Measurements from ENCODE around the gene PRKG2.

Gene PRKG2

DNA sequence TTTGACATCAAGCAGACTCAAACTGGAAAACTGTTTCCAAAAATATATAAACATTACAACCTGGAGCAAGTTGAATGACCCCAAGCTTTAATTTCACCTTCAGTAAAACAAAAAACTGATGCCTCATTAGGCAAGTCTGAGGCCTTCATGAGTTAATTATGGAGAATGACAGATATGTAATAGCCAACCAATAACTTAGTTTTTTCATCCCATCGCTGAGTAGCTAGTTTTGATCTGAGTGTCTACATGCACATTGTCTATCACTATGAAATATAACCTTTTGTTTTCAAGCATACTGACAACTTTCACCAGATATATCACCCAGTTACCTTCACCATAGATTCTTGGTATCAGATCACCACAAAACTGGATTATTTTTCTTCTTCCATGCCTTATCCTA, 16.4 kb downstream of the PRKG2 start:
- Histone ChIP-seq H3K4me1 (ENCODE audit: control insufficient read depth in 5 of 5, insufficient read depth in 5 of 5, low read length in 5 of 5) (no peaks in the 10 kb centered on the region), H3K27me3 (ENCODE audit: control insufficient read depth in 5 of 5, insufficient read depth in 4 of 5, low read length in 5 of 5) (no peaks in the 10 kb centered on the region), H3K4me3 (ENCODE audit: low read depth in 1 of 5, low read length in 5 of 5) (no peak overlapping the region), H3K36me3 (ENCODE audit: control insufficient read depth in 5 of 5, insufficient read depth in 5 of 5, low read length in 5 of 5) (no peaks in the 10 kb centered on the region), H3K9ac (ENCODE audit: low read length in 5 of 5) (no peak overlapping the region), H3K27ac (ENCODE audit: low read depth, low read length) (no peak overlapping the region), H3K9me3 (ENCODE audit: control insufficient read depth in 5 of 5, low read length in 5 of 5) (no peaks in the 10 kb centered on the region)

DNA sequence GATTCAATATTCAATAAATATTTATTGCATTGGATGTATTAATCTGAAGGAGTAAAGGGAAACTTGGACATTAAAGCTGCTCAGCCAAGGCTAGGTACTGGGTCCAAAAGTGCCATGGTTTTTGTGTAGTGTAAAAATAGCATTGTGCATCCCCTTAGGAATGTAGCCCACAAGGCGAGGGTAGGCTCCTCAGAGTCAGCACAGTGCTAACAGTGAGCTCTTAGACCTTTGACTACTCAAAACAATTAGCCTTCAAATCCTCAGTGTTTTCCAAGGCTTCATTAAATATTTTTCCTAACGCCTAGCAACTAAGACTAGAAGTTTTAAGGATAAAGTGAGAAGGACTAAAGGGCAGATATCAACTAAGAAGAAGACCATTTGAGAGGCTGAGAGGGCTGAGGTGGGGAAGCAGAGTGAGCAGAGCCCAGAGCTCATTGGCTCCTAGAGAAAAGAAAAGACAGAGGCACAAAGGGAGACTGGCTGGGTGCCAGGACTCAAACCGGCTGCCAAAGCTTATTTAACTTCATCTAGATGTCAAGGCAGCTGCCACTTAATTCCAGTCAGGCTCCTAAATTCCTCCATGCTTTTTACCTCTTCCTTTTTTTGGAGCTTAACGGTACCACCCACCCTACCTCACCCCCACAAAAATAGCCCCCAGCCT, 17.0 kb downstream of the PRKG2 start:
- Histone ChIP-seq H3K27ac (ENCODE audit: low read depth, low read length) (no peak overlapping the region), H3K36me3 (ENCODE audit: control insufficient read depth in 5 of 5, insufficient read depth in 5 of 5, low read length in 5 of 5) (no peaks in the 10 kb centered on the region), H3K27me3 (ENCODE audit: control insufficient read depth in 5 of 5, insufficient read depth in 4 of 5, low read length in 5 of 5) (no peaks in the 10 kb centered on the region), H3K4me1 (ENCODE audit: control insufficient read depth in 5 of 5, insufficient read depth in 5 of 5, low read length in 5 of 5) (no peaks in the 10 kb centered on the region), H3K9me3 (ENCODE audit: control insufficient read depth in 5 of 5, low read length in 5 of 5) (no peaks in the 10 kb centered on the region), H3K9ac (ENCODE audit: low read length in 5 of 5) (no peak overlapping the region), H3K4me3 (ENCODE audit: low read depth in 1 of 5, low read length in 5 of 5) (no peak overlapping the region)

DNA sequence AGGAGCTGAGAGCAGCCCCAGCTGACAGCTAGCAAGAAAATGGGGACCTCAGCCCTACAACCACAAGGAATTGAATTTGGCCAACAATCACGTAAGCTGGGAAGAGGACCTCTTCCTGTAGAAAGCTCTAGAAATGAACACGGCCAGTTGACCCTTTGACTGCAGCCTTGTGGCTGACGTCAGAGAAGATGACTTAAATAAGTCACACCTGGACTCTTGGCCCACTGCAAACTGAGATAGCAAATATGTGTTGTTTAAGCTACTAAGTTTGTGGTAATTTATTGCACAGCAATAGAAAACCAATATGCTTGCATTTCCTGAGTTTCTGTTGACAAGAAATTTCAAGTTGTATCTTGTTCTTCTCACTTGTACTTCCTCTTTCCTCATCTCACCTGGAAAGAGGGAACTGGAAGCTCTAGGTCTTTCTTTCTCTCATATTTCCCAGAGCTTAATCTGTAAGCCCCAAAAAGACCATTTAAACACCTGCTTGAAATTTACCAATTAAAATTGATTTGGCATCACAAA, 18.8 kb downstream of the PRKG2 start:
- Histone ChIP-seq H3K4me3 (ENCODE audit: low read depth in 1 of 5, low read length in 5 of 5) (no peak overlapping the region), H3K27me3 (ENCODE audit: control insufficient read depth in 5 of 5, insufficient read depth in 4 of 5, low read length in 5 of 5) (no peaks in the 10 kb centered on the region), H3K9ac (ENCODE audit: low read length in 5 of 5) (no peak overlapping the region), H3K27ac (ENCODE audit: low read depth, low read length) (no peak overlapping the region), H3K4me1 (ENCODE audit: control insufficient read depth in 5 of 5, insufficient read depth in 5 of 5, low read length in 5 of 5) (no peaks in the 10 kb centered on the region), H3K9me3 (ENCODE audit: control insufficient read depth in 5 of 5, low read length in 5 of 5) (no peaks in the 10 kb centered on the region), H3K36me3 (ENCODE audit: control insufficient read depth in 5 of 5, insufficient read depth in 5 of 5, low read length in 5 of 5) (no peaks in the 10 kb centered on the region)

DNA sequence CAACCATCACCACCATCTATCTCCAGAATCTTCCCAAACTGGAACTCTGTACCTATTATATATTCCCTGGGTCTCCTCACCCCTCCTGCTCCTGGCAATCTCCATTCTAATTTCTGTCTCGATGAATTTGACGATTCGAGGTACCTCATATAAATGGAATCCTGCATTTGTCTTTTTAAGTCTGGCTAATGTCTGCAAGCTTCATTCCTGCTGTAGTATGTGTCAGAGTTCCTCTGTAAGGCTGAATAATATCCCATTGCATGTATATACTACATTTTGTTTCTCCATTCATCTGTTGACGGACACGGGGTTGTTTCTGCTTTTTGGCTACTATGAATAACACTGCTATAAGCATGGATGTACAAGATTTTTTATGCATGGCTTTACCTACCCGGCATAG, 19.5 kb downstream of the PRKG2 start:
- Histone ChIP-seq H3K27ac (ENCODE audit: low read depth, low read length) (no peak overlapping the region), H3K27me3 (ENCODE audit: control insufficient read depth in 5 of 5, insufficient read depth in 4 of 5, low read length in 5 of 5) (no peaks in the 10 kb centered on the region), H3K36me3 (ENCODE audit: control insufficient read depth in 5 of 5, insufficient read depth in 5 of 5, low read length in 5 of 5) (no peaks in the 10 kb centered on the region), H3K4me3 (ENCODE audit: low read depth in 1 of 5, low read length in 5 of 5) (no peak overlapping the region), H3K9me3 (ENCODE audit: control insufficient read depth in 5 of 5, low read length in 5 of 5) (no peaks in the 10 kb centered on the region), H3K4me1 (ENCODE audit: control insufficient read depth in 5 of 5, insufficient read depth in 5 of 5, low read length in 5 of 5) (no peaks in the 10 kb centered on the region), H3K9ac (ENCODE audit: low read length in 5 of 5) (no peak overlapping the region)

DNA sequence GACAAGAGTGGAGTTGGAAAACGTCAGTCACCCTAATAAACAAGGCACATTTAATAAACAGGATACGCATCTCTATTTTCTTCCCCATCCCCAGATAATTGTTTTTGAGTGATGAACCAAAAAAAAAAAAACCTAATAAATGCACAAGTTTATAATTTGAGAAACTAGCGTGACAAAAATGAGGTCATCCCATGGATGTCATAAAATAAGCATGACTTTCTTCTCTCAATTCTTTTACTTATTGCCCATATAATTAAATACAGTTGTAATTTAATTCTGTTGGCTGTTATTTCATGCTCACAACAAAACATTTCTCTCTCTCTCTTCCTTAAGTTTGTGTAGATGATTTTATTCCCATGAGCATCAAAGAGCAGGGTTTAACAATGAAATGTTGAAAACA, 20.7 kb downstream of the PRKG2 start:
- H3K4me1 ChIP-seq (ENCODE audit: control insufficient read depth in 5 of 5, insufficient read depth in 5 of 5, low read length in 5 of 5): no peaks in the 10 kb centered on the region
- H3K9me3 ChIP-seq (ENCODE audit: control insufficient read depth in 5 of 5, low read length in 5 of 5): no peaks in the 10 kb centered on the region
- H3K27me3 ChIP-seq (ENCODE audit: control insufficient read depth in 5 of 5, insufficient read depth in 4 of 5, low read length in 5 of 5): no peaks in the 10 kb centered on the region
- no peaks in the 10 kb centered on the region for H3K36me3 ChIP-seq (ENCODE audit: control insufficient read depth in 5 of 5, insufficient read depth in 5 of 5, low read length in 5 of 5)
- H3K4me3 ChIP-seq (ENCODE audit: low read depth in 1 of 5, low read length in 5 of 5): no peak overlapping the region
- no peak overlapping the region for H3K9ac ChIP-seq (ENCODE audit: low read length in 5 of 5)
- no peak overlapping the region for H3K27ac ChIP-seq (ENCODE audit: low read depth, low read length)

- no peak overlapping the region for H3K4me3 ChIP-seq (ENCODE audit: low read depth in 1 of 5, low read length in 5 of 5)
- H3K27me3 ChIP-seq (ENCODE audit: control insufficient read depth in 5 of 5, insufficient read depth in 4 of 5, low read length in 5 of 5): no peaks in the 10 kb centered on the region
- H3K36me3 ChIP-seq (ENCODE audit: control insufficient read depth in 5 of 5, insufficient read depth in 5 of 5, low read length in 5 of 5): no peaks in the 10 kb centered on the region
- H3K4me1 ChIP-seq (ENCODE audit: control insufficient read depth in 5 of 5, insufficient read depth in 5 of 5, low read length in 5 of 5): no peaks in the 10 kb centered on the region
- peaks cover 0 to 2% (median 0%) of the 10 kb centered on the region in 5 donors for H3K9me3 ChIP-seq (ENCODE audit: control insufficient read depth in 5 of 5, low read length in 5 of 5)
- H3K9ac ChIP-seq (ENCODE audit: low read length in 5 of 5): no peak overlapping the region
- H3K27ac ChIP-seq (ENCODE audit: low read depth, low read length): no peak overlapping the region
Measured at GRCh38 chr4:81180916-81181315, 34.1 kb downstream of the PRKG2 start.

- H3K9ac ChIP-seq (ENCODE audit: low read length in 5 of 5): no peak overlapping the region
- H3K36me3 ChIP-seq (ENCODE audit: control insufficient read depth in 5 of 5, insufficient read depth in 5 of 5, low read length in 5 of 5): no peaks in the 10 kb centered on the region
- peaks cover 0 to 2% (median 0%) of the 10 kb centered on the region in 5 donors for H3K9me3 ChIP-seq (ENCODE audit: control insufficient read depth in 5 of 5, low read length in 5 of 5)
- H3K4me1 ChIP-seq (ENCODE audit: control insufficient read depth in 5 of 5, insufficient read depth in 5 of 5, low read length in 5 of 5): no peaks in the 10 kb centered on the region
- no peaks in the 10 kb centered on the region for H3K27me3 ChIP-seq (ENCODE audit: control insufficient read depth in 5 of 5, insufficient read depth in 4 of 5, low read length in 5 of 5)
- no peak overlapping the region for H3K4me3 ChIP-seq (ENCODE audit: low read depth in 1 of 5, low read length in 5 of 5)
- no peak overlapping the region for H3K27ac ChIP-seq (ENCODE audit: low read depth, low read length)
Measured at GRCh38 chr4:81179326-81179725, 35.7 kb downstream of the PRKG2 start.

DNA sequence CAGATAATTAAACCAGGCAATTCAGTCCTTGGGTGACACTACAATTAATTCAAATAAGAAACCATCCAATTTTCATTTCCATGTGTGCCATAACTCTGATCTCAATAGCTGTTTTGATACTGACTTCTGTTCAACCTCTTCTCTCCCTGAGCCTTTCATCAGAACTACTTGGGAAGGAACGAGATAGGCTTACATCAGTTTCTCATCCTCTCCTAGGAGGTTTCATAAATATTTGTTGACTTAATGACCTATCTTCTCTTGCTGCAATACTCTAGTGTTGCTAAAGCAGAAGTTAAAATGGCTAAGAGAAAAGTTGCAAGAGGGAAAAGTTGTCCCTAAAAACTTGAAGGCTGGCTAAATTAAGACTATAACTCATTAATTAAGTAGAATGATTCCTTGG, 41.8 kb downstream of the PRKG2 start:
- H3K4me3 ChIP-seq (ENCODE audit: low read depth in 1 of 5, low read length in 5 of 5): no peak overlapping the region
- H3K9ac ChIP-seq (ENCODE audit: low read length in 5 of 5): no peak overlapping the region
- H3K36me3 ChIP-seq (ENCODE audit: control insufficient read depth in 5 of 5, insufficient read depth in 5 of 5, low read length in 5 of 5): no peaks in the 10 kb centered on the region
- H3K9me3 ChIP-seq (ENCODE audit: control insufficient read depth in 5 of 5, low read length in 5 of 5): peaks cover 0 to 2% (median 0%) of the 10 kb centered on the region in 5 donors
- no peaks in the 10 kb centered on the region for H3K4me1 ChIP-seq (ENCODE audit: control insufficient read depth in 5 of 5, insufficient read depth in 5 of 5, low read length in 5 of 5)
- no peak overlapping the region for H3K27ac ChIP-seq (ENCODE audit: low read depth, low read length)
- no peaks in the 10 kb centered on the region for H3K27me3 ChIP-seq (ENCODE audit: control insufficient read depth in 5 of 5, insufficient read depth in 4 of 5, low read length in 5 of 5)

GRCh38 chr4:81166458-81167160, 48.4 kb downstream of the PRKG2 start:
- Histone ChIP-seq H3K9me3 (ENCODE audit: control insufficient read depth in 5 of 5, low read length in 5 of 5) (no peaks in the 10 kb centered on the region), H3K4me1 (ENCODE audit: control insufficient read depth in 5 of 5, insufficient read depth in 5 of 5, low read length in 5 of 5) (peaks cover 0 to 5% (median 0%) of the 10 kb centered on the region in 5 donors), H3K9ac (ENCODE audit: low read length in 5 of 5) (no peak overlapping the region), H3K27me3 (ENCODE audit: control insufficient read depth in 5 of 5, insufficient read depth in 4 of 5, low read length in 5 of 5) (no peaks in the 10 kb centered on the region), H3K27ac (ENCODE audit: low read depth, low read length) (no peak overlapping the region), H3K4me3 (ENCODE audit: low read depth in 1 of 5, low read length in 5 of 5) (no peak overlapping the region), H3K36me3 (ENCODE audit: control insufficient read depth in 5 of 5, insufficient read depth in 5 of 5, low read length in 5 of 5) (no peaks in the 10 kb centered on the region)

GRCh38 chr4:81165861-81166430, 49.1 kb downstream of the PRKG2 start:
- H3K9ac ChIP-seq (ENCODE audit: low read length in 5 of 5): no peak overlapping the region
- no peak overlapping the region for H3K4me3 ChIP-seq (ENCODE audit: low read depth in 1 of 5, low read length in 5 of 5)
- H3K27ac ChIP-seq (ENCODE audit: low read depth, low read length): no peak overlapping the region
- H3K4me1 ChIP-seq (ENCODE audit: control insufficient read depth in 5 of 5, insufficient read depth in 5 of 5, low read length in 5 of 5): peaks cover 0 to 5% (median 0%) of the 10 kb centered on the region in 5 donors
- no peaks in the 10 kb centered on the region for H3K36me3 ChIP-seq (ENCODE audit: control insufficient read depth in 5 of 5, insufficient read depth in 5 of 5, low read length in 5 of 5)
- no peaks in the 10 kb centered on the region for H3K27me3 ChIP-seq (ENCODE audit: control insufficient read depth in 5 of 5, insufficient read depth in 4 of 5, low read length in 5 of 5)
- no peaks in the 10 kb centered on the region for H3K9me3 ChIP-seq (ENCODE audit: control insufficient read depth in 5 of 5, low read length in 5 of 5)
